ENCODE data around the gene SLC52A3.

DNA sequence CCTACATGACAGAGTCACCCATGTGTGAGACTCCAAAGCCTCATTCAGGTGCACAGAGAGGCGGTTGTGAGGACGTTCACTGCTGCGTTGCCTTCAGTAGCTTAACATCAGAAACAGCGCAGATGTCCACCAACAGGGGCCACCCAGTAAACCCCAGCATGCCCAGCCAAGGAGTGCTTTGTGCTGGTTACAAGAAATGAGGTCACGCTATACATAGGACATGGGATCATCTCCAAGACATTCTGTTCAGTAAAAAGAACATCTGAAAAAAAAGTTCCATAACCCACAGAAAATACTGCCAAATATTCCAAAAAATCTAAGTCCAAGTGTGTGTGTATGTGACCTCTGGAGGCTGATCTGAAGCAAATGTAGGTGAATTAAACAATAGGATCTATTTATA is 16.0 kb downstream of the SLC52A3 start:
- TF ChIP-seq, protein P1, sequence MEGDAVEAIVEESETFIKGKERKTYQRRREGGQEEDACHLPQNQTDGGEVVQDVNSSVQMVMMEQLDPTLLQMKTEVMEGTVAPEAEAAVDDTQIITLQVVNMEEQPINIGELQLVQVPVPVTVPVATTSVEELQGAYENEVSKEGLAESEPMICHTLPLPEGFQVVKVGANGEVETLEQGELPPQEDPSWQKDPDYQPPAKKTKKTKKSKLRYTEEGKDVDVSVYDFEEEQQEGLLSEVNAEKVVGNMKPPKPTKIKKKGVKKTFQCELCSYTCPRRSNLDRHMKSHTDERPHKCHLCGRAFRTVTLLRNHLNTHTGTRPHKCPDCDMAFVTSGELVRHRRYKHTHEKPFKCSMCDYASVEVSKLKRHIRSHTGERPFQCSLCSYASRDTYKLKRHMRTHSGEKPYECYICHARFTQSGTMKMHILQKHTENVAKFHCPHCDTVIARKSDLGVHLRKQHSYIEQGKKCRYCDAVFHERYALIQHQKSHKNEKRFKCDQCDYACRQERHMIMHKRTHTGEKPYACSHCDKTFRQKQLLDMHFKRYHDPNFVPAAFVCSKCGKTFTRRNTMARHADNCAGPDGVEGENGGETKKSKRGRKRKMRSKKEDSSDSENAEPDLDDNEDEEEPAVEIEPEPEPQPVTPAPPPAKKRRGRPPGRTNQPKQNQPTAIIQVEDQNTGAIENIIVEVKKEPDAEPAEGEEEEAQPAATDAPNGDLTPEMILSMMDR (optimal IDR thresholded peaks at IDR 0.05 in 1 of 3, IDR thresholded peaks at IDR 0.05 in 1 of 3, conservative IDR thresholded peaks at IDR 0.05 in 1 of 3; ENCODE audit: extremely low read depth in 1 of 3, insufficient read depth in 2 of 3, low read length in 3 of 3), result no peak
- no peak for TF ChIP-seq EZH2 (IDR thresholded peaks at IDR 0.05; ENCODE audit: low read length)
